GM15510 (cell line): ENCODE data around the gene ELMO3.

ENCODE experiments used
- POLR2A ChIP-seq: IDR thresholded peaks from 3 replicates; pipeline ENCODE4 v1.6.1; 2011; ENCODE audit warnings: borderline replicate concordance; ENCODE audit not compliant: insufficient read length; ENCODE audit errors: extremely low read depth

Gene ELMO3

GRCh38 chr16:67197704-67198103, 1.2 kb upstream of the ELMO3 start:
- no peak for TF ChIP-seq POLR2A

GRCh38 chr16:67198238-67198734, 645 bp upstream of the ELMO3 start:
- no peak for TF ChIP-seq POLR2A

GRCh38 chr16:67199808-67200198, 872 bp downstream of the ELMO3 start:
- TF ChIP-seq POLR2A, result no peak

GRCh38 chr16:67200491-67200890, 1.6 kb downstream of the ELMO3 start:
- TF ChIP-seq POLR2A, result no peak

GRCh38 chr16:67201411-67202345, 2.7 kb downstream of the ELMO3 start:
- TF ChIP-seq POLR2A, result no peak

GRCh38 chr16:67202426-67202825, 3.5 kb downstream of the ELMO3 start:
- TF ChIP-seq POLR2A, result no peak

GRCh38 chr16:67202956-67203493, 4.1 kb downstream of the ELMO3 start:
- TF ChIP-seq POLR2A, result no peak

GRCh38 chr16:67204076-67204475, 5.1 kb downstream of the ELMO3 start:
- TF ChIP-seq POLR2A, result no peak

GRCh38 chr16:67206129-67206837, 7.4 kb downstream of the ELMO3 start:
- no peak for TF ChIP-seq POLR2A

- no peak for TF ChIP-seq POLR2A
Observed at GRCh38 chr16:67206838-67207248, 7.9 kb downstream of the ELMO3 start.

GRCh38 chr16:67207249-67208091, 8.5 kb downstream of the ELMO3 start:
- TF ChIP-seq POLR2A, result peak; percentile 24

- TF ChIP-seq POLR2A, result no peak
Observed at GRCh38 chr16:67208154-67208896, 9.4 kb downstream of the ELMO3 start.

- TF ChIP-seq POLR2A, result no peak
Observed at GRCh38 chr16:67209565-67209964, 10.6 kb downstream of the ELMO3 start.

- no peak for TF ChIP-seq POLR2A
Observed at GRCh38 chr16:67210069-67210937, 11.4 kb downstream of the ELMO3 start.

GRCh38 chr16:67211674-67212073, 12.7 kb downstream of the ELMO3 start:
- no peak for TF ChIP-seq POLR2A
